Measurements from ENCODE around the gene CNTN5.

Gene CNTN5

DNA sequence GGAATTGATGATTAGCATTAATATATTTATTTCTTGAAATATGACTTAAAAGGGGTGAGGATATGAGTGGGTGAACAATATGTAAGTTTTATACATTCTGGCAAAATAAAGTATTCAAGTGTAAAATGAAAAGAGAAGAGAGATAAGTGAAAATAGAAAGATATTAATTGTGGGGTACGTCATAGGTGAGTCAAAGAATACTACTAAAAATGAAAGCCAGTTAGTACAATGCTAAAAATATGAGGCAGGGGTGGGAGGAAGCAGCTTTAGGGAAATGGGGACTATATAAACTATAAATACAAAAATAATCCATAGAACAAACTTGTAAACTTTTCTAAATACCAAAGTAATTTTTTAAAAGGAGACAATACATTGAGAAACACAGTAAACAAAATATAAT lies 661.4 kb downstream of the CNTN5 start:
- no peak overlapping the region for H3K4me3 ChIP-seq (ENCODE audit: low read depth, low read length)
- H3K4me1 ChIP-seq = no peaks in the 10 kb centered on the region
- no peak for TF ChIP-seq CTCF (IDR thresholded peaks at IDR 0.05; ENCODE audit: low read depth, low read length)
- H3K36me3 ChIP-seq = no peaks in the 10 kb centered on the region
- no peaks in the 10 kb centered on the region for H3K9me3 ChIP-seq
- H3K27me3 ChIP-seq = no peaks in the 10 kb centered on the region
- no peak for DNase-seq

DNA sequence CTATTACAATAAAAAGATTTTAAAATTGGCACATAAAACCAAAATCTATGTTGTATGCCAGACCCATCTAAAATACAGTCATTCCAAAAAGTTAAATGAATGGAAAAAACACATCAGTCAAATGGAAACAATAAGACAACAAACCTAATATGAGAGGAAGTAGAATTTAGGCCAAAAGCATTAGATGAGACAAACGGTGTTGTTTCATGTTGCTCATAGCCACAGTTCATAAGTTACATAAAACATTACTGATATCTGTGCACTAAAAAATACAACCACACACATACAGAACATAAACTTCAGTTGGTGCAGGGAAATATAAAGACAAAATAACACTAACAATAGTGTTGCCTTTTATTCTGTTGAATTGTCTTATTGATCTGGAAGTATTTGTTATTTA lies 661.9 kb downstream of the CNTN5 start:
- Histone ChIP-seq H3K9me3 (no peaks in the 10 kb centered on the region), H3K36me3 (no peaks in the 10 kb centered on the region), H3K27me3 (no peaks in the 10 kb centered on the region), H3K4me3 (ENCODE audit: low read depth, low read length) (no peak overlapping the region), H3K4me1 (no peaks in the 10 kb centered on the region)
- DNase-seq = no peak
- no peak for TF ChIP-seq CTCF (IDR thresholded peaks at IDR 0.05; ENCODE audit: low read depth, low read length)

GRCh38 chr11:99683933-99684332 lies 663.2 kb downstream of the CNTN5 start:
- Histone ChIP-seq H3K27me3 (no peaks in the 10 kb centered on the region), H3K36me3 (no peaks in the 10 kb centered on the region), H3K9me3 (no peaks in the 10 kb centered on the region), H3K4me1 (no peaks in the 10 kb centered on the region), H3K4me3 (ENCODE audit: low read depth, low read length) (no peak overlapping the region)
- no peak for TF ChIP-seq CTCF (IDR thresholded peaks at IDR 0.05; ENCODE audit: low read depth, low read length)
- DNase-seq = no peak

- Histone ChIP-seq H3K9me3 (no peaks in the 10 kb centered on the region; the same call in 1 of the 2 replicates), H3K36me3 (no peaks in the 10 kb centered on the region), H3K27me3 (no peaks in the 10 kb centered on the region), H3K4me3 (ENCODE audit: low read depth, low read length) (no peak overlapping the region), H3K4me1 (no peaks in the 10 kb centered on the region)
- DNase-seq = no peak
- no peak for TF ChIP-seq CTCF (IDR thresholded peaks at IDR 0.05; ENCODE audit: low read depth, low read length)
Observed at GRCh38 chr11:99686838-99687237, 666.1 kb downstream of the CNTN5 start.

DNA sequence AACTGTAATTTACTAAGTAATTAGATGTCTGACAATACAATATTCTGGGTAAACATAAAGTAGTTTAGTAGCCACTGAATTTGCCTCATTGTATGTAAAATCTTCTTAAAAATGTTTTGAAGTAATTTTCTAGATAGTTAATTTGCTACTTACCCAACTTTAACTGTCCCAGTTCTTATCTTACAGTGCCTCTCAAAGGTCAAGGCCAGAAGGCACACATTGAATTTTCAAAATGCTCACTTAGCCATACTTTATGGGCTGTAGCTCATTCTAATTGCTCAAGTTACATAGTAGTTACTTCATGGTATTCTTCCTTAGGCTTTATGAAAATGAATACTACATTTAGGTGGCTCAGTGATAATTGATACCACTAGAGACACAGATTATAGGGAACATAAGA lies 666.6 kb downstream of the CNTN5 start:
- H3K4me1 ChIP-seq = no peaks in the 10 kb centered on the region
- H3K27me3 ChIP-seq = no peaks in the 10 kb centered on the region
- H3K9me3 ChIP-seq = no peaks in the 10 kb centered on the region; the same call in 1 of the 2 replicates
- TF ChIP-seq CTCF (IDR thresholded peaks at IDR 0.05; ENCODE audit: low read depth, low read length) = no peak
- DNase-seq = no peak
- H3K36me3 ChIP-seq = no peaks in the 10 kb centered on the region
- H3K4me3 ChIP-seq (ENCODE audit: low read depth, low read length) = no peak overlapping the region

DNA sequence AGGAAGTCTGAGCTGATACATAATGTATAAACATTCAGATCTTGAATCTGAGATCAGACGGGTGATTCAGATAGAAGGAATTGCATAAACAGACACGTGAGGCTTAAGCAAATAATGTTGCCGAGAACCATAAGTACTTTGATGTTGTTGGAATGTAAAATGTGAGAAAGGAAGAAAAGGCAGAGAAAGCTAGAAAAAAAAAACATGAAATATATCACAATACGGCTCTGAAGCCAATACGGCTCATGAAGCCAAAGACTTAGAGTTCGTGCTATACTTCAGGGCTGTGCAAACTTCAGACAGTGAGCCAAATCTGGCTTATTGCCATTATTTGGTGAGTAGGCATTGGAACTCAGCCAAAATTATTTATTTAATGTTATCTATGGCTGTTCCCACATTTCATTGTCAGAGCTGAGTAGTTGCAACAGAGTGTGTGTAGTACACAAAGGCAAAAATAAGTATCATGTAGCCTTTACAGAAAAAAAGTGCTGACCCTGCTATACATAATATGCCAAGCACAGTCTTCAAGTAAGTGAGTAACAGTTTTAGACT lies 673.3 kb downstream of the CNTN5 start:
- no peaks in the 10 kb centered on the region for H3K4me1 ChIP-seq
- H3K4me3 ChIP-seq (ENCODE audit: low read depth, low read length) = no peak overlapping the region
- no peaks in the 10 kb centered on the region for H3K27me3 ChIP-seq
- no peaks in the 10 kb centered on the region for H3K36me3 ChIP-seq
- DNase-seq = no peak
- H3K9me3 ChIP-seq = no peaks in the 10 kb centered on the region; the same call in 1 of the 2 replicates
- TF ChIP-seq CTCF (IDR thresholded peaks at IDR 0.05; ENCODE audit: low read depth, low read length) = no peak

Data from BE2C (cell line).